ENCODE results near the gene B3GALT5. TPM values are rescaled to one million over a fixed set of nuclear protein-coding genes. Genes with fewer than 3 reads are reported as not detected.
"Not testable (repeated sequence)": the region's sequence is repeated elsewhere in the genome, so short reads cannot be mapped to it uniquely, and the experiment has no call there.

The B3GALT5 gene
- total RNA-seq, 1 donor from 2014 or later, result 0.03 TPM

DNA sequence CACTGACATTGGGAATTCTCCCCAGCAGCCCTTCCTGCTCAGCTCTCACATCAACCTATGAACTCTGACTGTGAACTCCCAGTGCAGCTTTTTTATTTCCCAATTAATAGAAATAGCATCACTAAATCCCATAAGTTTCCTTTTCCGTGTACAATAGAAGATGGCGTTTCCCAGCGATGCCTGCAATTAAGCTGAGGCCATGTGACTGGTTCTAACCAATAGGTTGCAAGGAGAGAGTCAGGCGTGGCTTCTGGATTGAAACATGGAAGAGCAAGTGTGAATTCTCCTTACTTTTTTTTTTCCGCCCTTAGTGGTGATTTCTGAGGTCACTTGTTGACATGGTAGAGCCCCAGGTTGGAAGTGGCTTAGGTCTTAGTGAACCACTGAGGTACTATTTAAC lies 73.3 kb downstream of the B3GALT5 start:
- H3K4me1 ChIP-seq, result peaks cover 5% of the 10 kb centered on the region
- H3K27me3 ChIP-seq (ENCODE audit: low read depth), result no peaks in the 10 kb centered on the region
- H3K9me3 ChIP-seq (replicated peaks), result no peaks in the 10 kb centered on the region
- no peak for DNase-seq
- TF ChIP-seq, protein P1, sequence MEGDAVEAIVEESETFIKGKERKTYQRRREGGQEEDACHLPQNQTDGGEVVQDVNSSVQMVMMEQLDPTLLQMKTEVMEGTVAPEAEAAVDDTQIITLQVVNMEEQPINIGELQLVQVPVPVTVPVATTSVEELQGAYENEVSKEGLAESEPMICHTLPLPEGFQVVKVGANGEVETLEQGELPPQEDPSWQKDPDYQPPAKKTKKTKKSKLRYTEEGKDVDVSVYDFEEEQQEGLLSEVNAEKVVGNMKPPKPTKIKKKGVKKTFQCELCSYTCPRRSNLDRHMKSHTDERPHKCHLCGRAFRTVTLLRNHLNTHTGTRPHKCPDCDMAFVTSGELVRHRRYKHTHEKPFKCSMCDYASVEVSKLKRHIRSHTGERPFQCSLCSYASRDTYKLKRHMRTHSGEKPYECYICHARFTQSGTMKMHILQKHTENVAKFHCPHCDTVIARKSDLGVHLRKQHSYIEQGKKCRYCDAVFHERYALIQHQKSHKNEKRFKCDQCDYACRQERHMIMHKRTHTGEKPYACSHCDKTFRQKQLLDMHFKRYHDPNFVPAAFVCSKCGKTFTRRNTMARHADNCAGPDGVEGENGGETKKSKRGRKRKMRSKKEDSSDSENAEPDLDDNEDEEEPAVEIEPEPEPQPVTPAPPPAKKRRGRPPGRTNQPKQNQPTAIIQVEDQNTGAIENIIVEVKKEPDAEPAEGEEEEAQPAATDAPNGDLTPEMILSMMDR (IDR thresholded peaks at IDR 0.05; ENCODE audit: borderline replicate concordance), result no peak
- intact Hi-C loops (cut with micrococcal nuclease), result no loop called here
- H3K4me3 ChIP-seq, result no peak overlapping the region
- no peaks in the 10 kb centered on the region for H3K36me3 ChIP-seq
- H3K27ac ChIP-seq (replicated peaks), result no peak overlapping the region

DNA sequence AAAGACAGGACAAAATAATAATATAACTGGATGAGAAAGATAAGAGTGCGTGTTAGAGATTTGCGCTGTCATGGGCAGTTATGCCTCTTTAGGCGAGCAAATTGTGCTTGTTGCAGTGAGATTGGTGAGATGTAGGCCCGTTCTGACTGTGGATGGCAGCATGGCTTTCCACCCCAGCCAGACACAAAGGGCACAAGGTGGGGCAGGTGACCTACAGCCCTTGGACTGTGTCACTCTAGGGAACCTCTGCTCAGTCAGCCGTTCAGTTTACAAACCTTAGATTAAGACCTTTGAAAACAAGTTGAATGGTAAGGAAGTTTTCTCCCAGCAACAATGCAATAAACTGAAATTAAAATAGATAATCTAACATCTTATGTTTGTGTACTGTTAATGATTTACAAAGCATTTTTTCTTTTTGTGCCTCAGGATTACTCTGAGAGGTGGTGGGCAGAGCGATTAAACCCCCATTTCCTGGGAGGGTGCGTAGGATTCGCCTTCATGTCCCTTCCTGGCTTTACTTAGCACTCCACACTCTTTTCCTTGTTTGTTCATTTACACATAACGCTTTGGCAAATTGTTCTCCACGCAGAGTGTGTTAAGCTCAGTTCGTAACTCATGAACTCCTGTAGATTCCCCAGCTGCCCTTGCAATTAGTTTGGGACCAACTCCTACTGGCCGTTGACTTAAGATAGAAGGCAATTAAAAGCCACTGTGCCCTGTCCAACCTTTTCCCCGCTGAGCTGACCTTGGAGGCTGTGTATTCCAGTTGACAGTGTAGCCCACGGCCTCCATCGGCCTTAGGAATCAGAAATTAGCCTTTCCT lies 74.1 kb downstream of the B3GALT5 start:
- TF ChIP-seq, protein P1 (IDR thresholded peaks at IDR 0.05; ENCODE audit: borderline replicate concordance), result no peak
- no peak overlapping the region for H3K27ac ChIP-seq (replicated peaks)
- H3K9me3 ChIP-seq (replicated peaks), result no peaks in the 10 kb centered on the region
- no peak for DNase-seq
- intact Hi-C loops (cut with micrococcal nuclease), result no loop called here
- no peaks in the 10 kb centered on the region for H3K27me3 ChIP-seq (ENCODE audit: low read depth)
- H3K4me1 ChIP-seq, result peaks cover 5% of the 10 kb centered on the region
- no peak overlapping the region for H3K4me3 ChIP-seq
- no peaks in the 10 kb centered on the region for H3K36me3 ChIP-seq

DNA sequence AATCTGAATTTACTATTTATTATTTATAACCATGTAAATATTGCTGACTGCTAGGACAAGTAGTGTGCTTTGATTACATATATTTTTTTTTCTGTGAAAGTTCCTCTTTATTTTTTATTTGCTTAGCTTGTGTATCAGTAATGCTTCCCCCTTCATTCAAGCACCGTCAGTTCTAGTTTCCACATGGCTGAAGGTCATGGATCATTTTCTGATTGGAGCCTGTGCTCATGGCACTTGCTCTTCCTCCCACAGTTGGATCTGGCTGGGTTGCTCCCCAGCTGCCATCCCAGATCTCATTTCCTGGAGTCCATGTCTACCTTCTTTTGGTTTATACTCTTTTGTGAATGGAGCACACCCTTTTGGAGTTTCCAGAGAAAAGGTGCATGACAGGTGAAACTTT lies 75.3 kb downstream of the B3GALT5 start:
- no peak for DNase-seq
- intact Hi-C loops (cut with micrococcal nuclease), result no loop called here

DNA sequence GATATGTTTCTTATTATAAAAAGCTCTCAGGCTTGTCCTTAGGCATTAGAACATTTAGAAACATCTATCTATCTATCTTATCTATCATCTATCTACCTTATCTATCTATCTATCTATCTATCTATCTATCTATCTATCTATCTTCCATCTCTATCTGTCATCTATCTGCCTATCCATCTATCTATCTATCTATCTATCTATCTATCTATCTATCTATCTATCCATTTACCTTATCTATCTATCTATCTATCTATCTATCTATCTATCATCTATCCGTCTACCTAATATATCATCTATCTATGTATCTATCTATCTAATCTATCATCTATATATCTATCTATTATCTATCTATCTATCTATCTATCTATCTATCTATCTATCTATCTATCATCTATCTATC lies 77.1 kb downstream of the B3GALT5 start:
- DNase-seq; H3K27me3 ChIP-seq (ENCODE audit: low read depth); intact Hi-C loops (cut with micrococcal nuclease); H3K4me3 ChIP-seq; H3K36me3 ChIP-seq; H3K27ac ChIP-seq (replicated peaks); H3K9me3 ChIP-seq (replicated peaks); H3K4me1 ChIP-seq: not testable (repeated sequence)

More for the DNA sequence above, 75.3 kb downstream of the B3GALT5 start:
- no peak overlapping the region for H3K27ac ChIP-seq (replicated peaks)
- no peaks in the 10 kb centered on the region for H3K9me3 ChIP-seq (replicated peaks)
- H3K27me3 ChIP-seq (ENCODE audit: low read depth), result no peaks in the 10 kb centered on the region
- H3K4me1 ChIP-seq, result peaks cover 5% of the 10 kb centered on the region
- TF ChIP-seq, protein P1 (IDR thresholded peaks at IDR 0.05; ENCODE audit: borderline replicate concordance), result no peak
- no peaks in the 10 kb centered on the region for H3K36me3 ChIP-seq
- H3K4me3 ChIP-seq, result no peak overlapping the region

DNA sequence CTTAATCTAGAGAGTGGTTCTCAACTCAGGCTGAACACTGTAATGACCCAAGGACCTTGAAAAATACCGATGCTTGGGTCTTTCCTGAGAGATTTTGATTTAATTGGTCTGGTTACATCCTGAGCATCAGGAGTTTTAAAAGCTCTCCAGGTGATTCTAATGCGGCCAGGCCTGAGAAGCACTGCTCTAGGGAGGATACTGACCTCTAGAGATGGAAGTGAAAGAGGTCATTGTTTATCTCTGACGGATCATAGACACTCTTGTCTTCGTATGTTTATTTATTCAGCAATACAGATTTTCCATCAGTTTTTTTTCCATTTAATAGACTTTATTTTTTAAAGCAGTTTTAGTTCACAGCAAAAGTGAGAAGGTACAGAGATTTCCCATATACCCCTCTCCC lies 77.7 kb downstream of the B3GALT5 start:
- intact Hi-C loops (cut with micrococcal nuclease), result no loop called here
- H3K4me1 ChIP-seq, result peaks cover 5% of the 10 kb centered on the region
- H3K27ac ChIP-seq (replicated peaks), result no peak overlapping the region
- H3K36me3 ChIP-seq, result no peaks in the 10 kb centered on the region
- TF ChIP-seq, protein P1 (IDR thresholded peaks at IDR 0.05; ENCODE audit: borderline replicate concordance), result no peak
- no peak overlapping the region for H3K4me3 ChIP-seq
- DNase-seq, result no peak
- no peaks in the 10 kb centered on the region for H3K27me3 ChIP-seq (ENCODE audit: low read depth)
- no peaks in the 10 kb centered on the region for H3K9me3 ChIP-seq (replicated peaks)

DNA sequence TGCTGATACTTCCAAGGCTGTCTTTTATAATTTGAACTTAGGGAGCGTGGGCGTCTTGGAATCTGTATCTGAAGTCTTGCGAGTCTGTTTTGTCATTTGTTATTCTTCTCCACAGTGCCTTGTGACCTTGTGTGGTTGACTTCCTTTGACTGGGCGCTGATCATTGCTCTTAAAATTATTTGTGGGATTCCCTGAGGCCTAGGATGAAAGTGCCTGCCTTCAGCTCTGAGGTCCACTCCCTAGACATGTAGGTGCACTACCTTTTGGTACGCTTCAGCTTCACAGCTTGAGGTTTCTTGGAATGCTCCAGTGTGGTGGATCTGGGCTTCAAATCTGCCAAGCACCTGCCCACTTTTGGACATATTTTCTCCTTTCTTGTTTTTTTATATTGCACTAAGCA lies 82.0 kb downstream of the B3GALT5 start:
- no peak overlapping the region for H3K4me3 ChIP-seq
- no peak overlapping the region for H3K27ac ChIP-seq (replicated peaks)
- TF ChIP-seq, protein P1 (IDR thresholded peaks at IDR 0.05; ENCODE audit: borderline replicate concordance), result no peak
- no peaks in the 10 kb centered on the region for H3K27me3 ChIP-seq (ENCODE audit: low read depth)
- no peaks in the 10 kb centered on the region for H3K9me3 ChIP-seq (replicated peaks)
- no peak for DNase-seq
- no peaks in the 10 kb centered on the region for H3K36me3 ChIP-seq
- intact Hi-C loops (cut with micrococcal nuclease), result no loop called here
- H3K4me1 ChIP-seq, result no peaks in the 10 kb centered on the region
